ENCODE data around the gene AOPEP. TPM values are rescaled to one million over a fixed set of nuclear protein-coding genes. Genes with fewer than 3 reads are reported as not detected.
"Not testable (repeated sequence)": the region's sequence is repeated elsewhere in the genome, so short reads cannot be mapped to it uniquely, and the experiment has no call there.

AOPEP gene
- total RNA-seq, 2 experiments from 2014 or later = 8.9 to 9.5 TPM

DNA sequence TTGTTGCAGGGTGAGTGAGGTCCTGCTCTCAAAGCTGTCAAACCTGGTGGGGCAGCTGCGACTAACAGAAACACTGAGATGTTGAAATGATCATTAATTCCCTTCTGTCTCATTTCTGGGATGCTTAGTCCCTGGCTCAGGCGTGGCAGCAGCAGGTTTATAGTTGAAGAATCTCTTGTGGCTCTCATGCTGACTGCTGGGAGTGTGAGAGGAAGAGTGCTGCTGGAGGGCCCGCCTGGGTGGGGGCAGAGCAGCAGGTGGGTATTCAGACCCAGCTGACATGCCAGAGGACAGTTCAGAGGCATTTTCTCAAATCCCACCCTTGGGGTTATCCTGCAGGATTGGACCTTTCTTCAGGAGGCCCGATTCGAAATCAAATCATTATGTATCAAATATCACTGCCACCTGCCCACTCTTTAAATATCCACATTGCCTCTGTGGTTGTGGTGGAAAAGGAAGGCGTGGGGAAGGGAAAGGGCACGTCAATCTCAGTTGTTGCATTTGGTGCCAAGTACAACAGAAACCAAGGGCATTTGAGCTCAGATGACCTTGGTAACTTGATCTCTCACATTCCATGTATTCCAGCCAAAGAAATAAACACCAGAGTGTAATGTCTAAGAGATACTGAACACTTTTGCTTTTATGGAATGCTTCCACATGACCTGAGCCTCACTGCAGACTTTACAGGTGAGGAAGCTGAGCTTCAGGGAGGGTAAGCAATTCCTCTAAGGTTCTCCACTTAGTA, 224.3 kb downstream of the AOPEP start:
- Mint-ChIP-seq H3K4me1 (peaks cover 40% of the 10 kb centered on the region), H3K27ac (no peak overlapping the region), H3K27me3 (no peaks in the 10 kb centered on the region), H3K9me3 (ENCODE audit: low read depth) (no peaks in the 10 kb centered on the region), H3K4me3 (no peak overlapping the region), H3K36me3 (ENCODE audit: low read depth) (peaks cover 6% of the 10 kb centered on the region)
- intact Hi-C loops (cut with DNase I, micrococcal nuclease) = loop anchor here in 1 of 2 experiments (5.0 kb wide), 1 partner anchor 88 kb away; no protein-coding TSS in a partner anchor
- no peak for DNase-seq
- ATAC-seq = no peak
- ChIA-PET POLR2A (no interaction called here), CTCF (interaction anchor here (0.6 kb wide), 1 partner anchor 1009 kb away, joined by 3 read pairs; no protein-coding TSS in a partner anchor)

DNA sequence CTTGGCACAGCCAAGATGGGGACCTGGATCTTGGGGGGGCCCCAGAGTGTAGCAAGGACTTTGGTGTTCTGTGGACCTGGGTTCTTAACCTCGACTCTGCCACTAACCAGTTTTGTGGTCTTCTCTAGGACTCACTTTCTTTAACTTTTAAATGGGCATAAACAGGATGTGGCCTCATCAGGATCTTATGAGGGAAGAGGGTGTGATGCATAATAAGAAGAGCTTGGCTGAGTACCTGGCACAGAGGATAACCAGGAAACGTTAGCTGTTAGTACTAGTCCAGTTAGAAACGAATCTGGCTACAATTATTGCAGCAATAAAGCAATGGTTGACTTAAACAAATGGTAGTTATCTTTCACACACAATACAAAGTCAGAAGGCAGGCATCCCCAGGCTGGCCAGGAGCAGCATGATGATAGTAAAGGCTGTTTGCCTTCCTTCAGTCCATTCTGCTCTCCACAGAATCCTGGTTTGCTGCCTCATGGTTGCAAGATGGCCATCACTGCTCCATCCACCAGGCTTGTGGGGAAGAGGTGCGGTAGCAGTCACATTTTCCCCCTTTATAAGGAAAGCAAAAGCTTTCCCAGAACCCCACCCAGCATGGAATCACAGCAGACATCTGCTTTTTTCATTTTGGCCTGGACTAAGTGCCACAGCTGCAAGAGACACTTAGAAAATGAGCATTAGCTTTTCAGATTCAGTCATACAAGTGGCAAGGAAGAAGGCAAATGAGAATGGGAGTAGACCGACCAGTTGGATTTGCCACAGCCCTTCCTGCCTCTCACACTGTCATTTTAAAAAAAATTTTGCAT, 225.0 kb downstream of the AOPEP start:
- peak; percentile 24 for ATAC-seq
- intact Hi-C loops (cut with DNase I, micrococcal nuclease) = loop anchor here in 1 of 2 experiments (5.0 kb wide), 1 partner anchor 89 kb away; no protein-coding TSS in a partner anchor
- H3K9me3 Mint-ChIP-seq (ENCODE audit: low read depth) = no peaks in the 10 kb centered on the region
- H3K36me3 Mint-ChIP-seq (ENCODE audit: low read depth) = peaks cover 9% of the 10 kb centered on the region
- ChIA-PET POLR2A (no interaction called here), CTCF (interaction anchor here (0.6 kb wide), 1 partner anchor 1008 kb away, joined by 3 read pairs; no protein-coding TSS in a partner anchor)
- no peaks in the 10 kb centered on the region for H3K27me3 Mint-ChIP-seq
- H3K4me1 Mint-ChIP-seq = peaks cover 40% of the 10 kb centered on the region
- no peak overlapping the region for H3K4me3 Mint-ChIP-seq
- DNase-seq = no peak
- peak overlapping the region; percentile 30 for H3K27ac Mint-ChIP-seq

DNA sequence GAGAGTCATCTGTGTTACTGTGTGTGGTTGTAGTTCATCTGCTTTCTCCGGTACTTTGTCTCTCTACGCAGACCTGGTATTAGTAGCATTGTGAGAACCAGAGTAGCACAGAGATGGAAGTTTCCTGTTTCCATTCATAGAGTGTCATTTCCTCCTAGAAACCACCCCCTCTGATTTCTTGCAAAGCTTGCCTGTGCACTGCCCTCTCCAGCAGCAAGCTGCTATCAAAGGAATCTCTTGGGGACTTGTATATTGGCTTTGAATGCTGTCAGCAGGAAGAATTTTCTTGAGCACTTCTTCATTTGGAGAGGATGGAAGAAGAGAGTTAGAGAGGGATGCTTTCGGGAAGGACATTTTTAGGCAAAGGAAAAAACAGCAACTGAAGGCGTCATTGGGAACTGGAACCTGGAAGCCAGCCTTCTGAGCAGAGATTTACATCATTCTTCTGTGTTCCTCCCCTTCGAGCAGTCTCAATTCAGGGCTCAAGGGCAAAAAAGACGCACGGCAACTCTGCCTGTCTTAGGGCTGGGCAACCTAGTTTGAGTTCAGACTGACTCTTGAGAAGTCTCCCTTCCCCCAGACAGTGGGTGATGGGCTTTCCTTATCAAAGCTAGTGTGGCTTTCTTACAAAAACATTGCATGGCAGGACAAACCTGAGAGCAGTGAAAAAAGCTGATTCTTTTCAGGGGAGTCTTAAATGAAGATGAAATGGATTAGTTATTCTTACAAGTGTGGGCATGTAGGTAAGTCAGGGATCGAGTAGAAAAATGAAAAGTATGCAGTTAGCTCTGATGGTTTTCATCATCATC, 226.3 kb downstream of the AOPEP start:
- H3K36me3 Mint-ChIP-seq (ENCODE audit: low read depth) = peaks cover 14% of the 10 kb centered on the region
- no peaks in the 10 kb centered on the region for H3K9me3 Mint-ChIP-seq (ENCODE audit: low read depth)

DNA sequence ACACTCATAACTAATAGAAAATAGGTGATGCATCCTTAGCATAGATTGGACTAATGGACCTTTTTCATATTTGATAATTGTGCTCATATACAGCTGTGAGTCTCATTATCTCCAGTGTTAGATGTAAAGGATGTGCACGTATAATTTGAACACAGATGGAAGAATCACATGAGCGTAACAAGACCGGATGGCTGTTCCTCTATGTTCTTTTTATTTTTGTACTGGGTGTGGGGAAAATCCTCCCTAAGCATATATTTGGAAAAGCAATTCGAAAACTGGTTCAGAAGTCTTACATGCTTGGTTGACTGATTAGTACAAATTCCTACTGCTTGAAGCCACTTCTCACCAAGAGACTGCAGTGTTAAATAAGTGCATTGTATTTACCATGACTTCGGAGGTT, 230.2 kb downstream of the AOPEP start:
- ATAC-seq (no peak), DNase-seq (no peak)
- Mint-ChIP-seq H3K4me3 (no peak overlapping the region), H3K27me3 (no peaks in the 10 kb centered on the region), H3K4me1 (peaks cover 14% of the 10 kb centered on the region), H3K27ac (no peak overlapping the region), H3K36me3 (ENCODE audit: low read depth) (peaks cover 14% of the 10 kb centered on the region), H3K9me3 (ENCODE audit: low read depth) (no peaks in the 10 kb centered on the region)
- POLR2A ChIA-PET = no interaction called here
- intact Hi-C loops (cut with DNase I, micrococcal nuclease) = no loop called here
- CTCF ChIA-PET = no interaction called here

More for the DNA sequence above, 226.3 kb downstream of the AOPEP start:
- DNase-seq (peak; percentile 35), ATAC-seq (peak; percentile 96)
- intact Hi-C loops (cut with DNase I, micrococcal nuclease) = loop anchor here in 1 of 2 experiments (5.0 kb wide), 1 partner anchor 90 kb away; no protein-coding TSS in a partner anchor
- ChIA-PET CTCF (interaction anchor here (0.6 kb wide), 1 partner anchor 502 kb away, joined by 3 read pairs; no protein-coding TSS in a partner anchor), POLR2A (interaction anchor here (0.5 kb wide), 1 partner anchor 461 kb away, joined by 9 read pairs; no protein-coding TSS in a partner anchor)
- peak overlapping the region; percentile 37 for H3K27ac Mint-ChIP-seq
- no peak overlapping the region for H3K4me3 Mint-ChIP-seq
- H3K27me3 Mint-ChIP-seq = no peaks in the 10 kb centered on the region
- peaks cover 40% of the 10 kb centered on the region for H3K4me1 Mint-ChIP-seq

DNA sequence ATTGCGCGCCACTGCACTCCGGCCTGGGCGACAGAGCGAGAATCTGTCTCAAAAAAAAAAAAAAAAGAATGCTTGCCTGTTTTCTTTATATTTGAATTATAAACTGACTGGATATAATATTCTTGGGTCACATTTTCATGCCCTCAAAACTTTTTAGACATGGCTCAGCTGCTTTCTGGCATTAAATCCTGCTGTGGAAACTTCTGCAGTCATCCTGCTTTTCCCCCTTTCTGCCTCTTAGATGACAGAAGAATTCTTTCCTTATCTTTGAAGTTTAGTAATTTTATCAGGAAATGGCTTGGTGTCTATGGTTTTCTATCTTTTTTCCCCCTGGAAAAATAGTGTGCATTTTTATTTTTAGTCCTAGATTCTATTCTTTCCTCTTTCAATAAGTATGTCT, 234.5 kb downstream of the AOPEP start:
- Mint-ChIP-seq H3K36me3 (ENCODE audit: low read depth) (peaks cover 11% of the 10 kb centered on the region), H3K27ac (no peak overlapping the region), H3K27me3 (no peaks in the 10 kb centered on the region), H3K4me3 (no peak overlapping the region), H3K4me1 (no peaks in the 10 kb centered on the region), H3K9me3 (ENCODE audit: low read depth) (no peaks in the 10 kb centered on the region)
- ChIA-PET POLR2A (no interaction called here), CTCF (no interaction called here)
- DNase-seq = no peak
- ATAC-seq = no peak
- intact Hi-C loops (cut with DNase I, micrococcal nuclease) = no loop called here

DNA sequence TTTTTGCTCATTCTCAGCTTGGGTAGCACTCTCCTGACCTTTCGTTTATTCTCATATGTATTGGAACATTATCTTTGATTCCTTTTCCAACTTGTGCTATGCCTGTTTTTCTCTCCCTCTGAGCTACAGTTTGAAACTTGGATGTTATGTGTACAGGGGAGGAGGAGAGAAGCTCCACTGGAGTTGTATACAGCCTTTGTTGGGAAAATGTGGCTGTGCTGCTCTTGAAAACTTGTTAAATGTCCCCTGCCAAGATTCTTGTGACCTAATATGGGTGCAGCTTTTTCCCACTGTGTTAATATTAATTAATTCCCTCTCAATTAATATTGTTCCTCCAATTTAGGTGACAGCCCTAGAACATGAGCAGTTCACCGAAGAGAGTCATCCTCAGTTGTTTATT, 235.4 kb downstream of the AOPEP start:
- no peaks in the 10 kb centered on the region for H3K9me3 Mint-ChIP-seq (ENCODE audit: low read depth)
- intact Hi-C loops (cut with DNase I, micrococcal nuclease) = no loop called here
- ChIA-PET POLR2A (no interaction called here), CTCF (no interaction called here)
- no peak overlapping the region for H3K4me3 Mint-ChIP-seq
- no peaks in the 10 kb centered on the region for H3K27me3 Mint-ChIP-seq
- H3K36me3 Mint-ChIP-seq (ENCODE audit: low read depth) = peaks cover 5% of the 10 kb centered on the region
- H3K4me1 Mint-ChIP-seq = no peaks in the 10 kb centered on the region
- ATAC-seq (no peak), DNase-seq (no peak)
- no peak overlapping the region for H3K27ac Mint-ChIP-seq

- H3K4me3 Mint-ChIP-seq; H3K9me3 Mint-ChIP-seq (ENCODE audit: low read depth); intact Hi-C loops (cut with DNase I, micrococcal nuclease); ATAC-seq; H3K4me1 Mint-ChIP-seq; CTCF ChIA-PET; POLR2A ChIA-PET; H3K27me3 Mint-ChIP-seq; H3K36me3 Mint-ChIP-seq (ENCODE audit: low read depth); DNase-seq; H3K27ac Mint-ChIP-seq: not testable (repeated sequence)
These were observed 239.1 kb downstream of the AOPEP start for GRCh38 chr9:94965631-94966030.

- DNase-seq; intact Hi-C loops (cut with DNase I, micrococcal nuclease); H3K4me3 Mint-ChIP-seq; H3K9me3 Mint-ChIP-seq (ENCODE audit: low read depth); ATAC-seq; H3K4me1 Mint-ChIP-seq; POLR2A ChIA-PET; H3K27ac Mint-ChIP-seq; H3K36me3 Mint-ChIP-seq (ENCODE audit: low read depth); CTCF ChIA-PET; H3K27me3 Mint-ChIP-seq: not testable (repeated sequence)
These were observed 239.5 kb downstream of the AOPEP start for GRCh38 chr9:94966046-94966445.

GRCh38 chr9:94967482-94967881, 241.0 kb downstream of the AOPEP start:
- no peak overlapping the region for H3K27ac Mint-ChIP-seq
- H3K36me3 Mint-ChIP-seq (ENCODE audit: low read depth) = peaks cover 4% of the 10 kb centered on the region
- ATAC-seq (no peak), DNase-seq (no peak)
- intact Hi-C loops (cut with DNase I, micrococcal nuclease) = no loop called here
- no peak overlapping the region for H3K4me3 Mint-ChIP-seq
- ChIA-PET POLR2A (no interaction called here), CTCF (interaction anchor here (0.6 to 0.8 kb wide), 4 partner anchors 402 to 1605 kb away, joined by 3 to 4 read pairs (median 4); no protein-coding TSS in a partner anchor)
- no peaks in the 10 kb centered on the region for H3K27me3 Mint-ChIP-seq
- no peaks in the 10 kb centered on the region for H3K4me1 Mint-ChIP-seq
- no peaks in the 10 kb centered on the region for H3K9me3 Mint-ChIP-seq (ENCODE audit: low read depth)

GRCh38 chr9:94971378-94972131, 245.1 kb downstream of the AOPEP start:
- peaks cover 4% of the 10 kb centered on the region for H3K36me3 Mint-ChIP-seq (ENCODE audit: low read depth)
- ATAC-seq (no peak), DNase-seq (no peak)
- ChIA-PET CTCF (no interaction called here), POLR2A (no interaction called here)
- no peak overlapping the region for H3K27ac Mint-ChIP-seq
- no peak overlapping the region for H3K4me3 Mint-ChIP-seq
- H3K4me1 Mint-ChIP-seq = no peaks in the 10 kb centered on the region
- intact Hi-C loops (cut with DNase I, micrococcal nuclease) = no loop called here
- no peaks in the 10 kb centered on the region for H3K9me3 Mint-ChIP-seq (ENCODE audit: low read depth)
- no peaks in the 10 kb centered on the region for H3K27me3 Mint-ChIP-seq

Measured in activated CD4-positive, alpha-beta T cell treated with anti-CD3 and anti-CD28 coated beads for 36 hours (primary cell).